MCF 10A (cell line): Measurements from ENCODE around the gene PTAFR. TPM values are rescaled to one million over a fixed set of nuclear protein-coding genes. Genes with fewer than 3 reads are reported as not detected.
A peak's percentile ranks its signal among the peaks of the same experiment; 100 is the strongest.

Experiments used
- BruUV-seq: library from RNA; stranded (reverse); fragments of 400-500 nt; replicated peaks from 2 replicates; lab custom pipeline; 2021; lab: Mats Ljungman, UMichigan
- CTCF ChIA-PET: fragments of 300-600 bp; sonication (Branson Sonifier 250); formaldehyde crosslinking; extraction: SDS; loops from one replicate; lab custom pipeline; 2021; ENCODE audit warnings: antibody characterized with exemption, inconsistent platforms; lab: Yijun Ruan, JAX
- POLR2A ChIA-PET: fragments of 300-600, 350-650 bp; sonication (Branson Sonifier 250); formaldehyde crosslinking; extraction: SDS; loops from one replicate; lab custom pipeline; 2020; ENCODE audit warnings: antibody characterized with exemption, inconsistent platforms; lab: Yijun Ruan, JAX
- DNase-seq: peaks from one replicate; pipeline ENCODE4 v3.0.0-alpha.2; 2018; ENCODE audit not compliant: unreplicated experiment
- H3K27ac Mint-ChIP-seq: one replicate; pipeline ENCODE4 v1.8.0; 2022; ENCODE audit warnings: mild to moderate bottlenecking, low read depth, mixed read lengths; ENCODE audit not compliant: unreplicated experiment
- H3K27me3 Mint-ChIP-seq: one replicate; pipeline ENCODE4 v1.8.0; 2022; ENCODE audit warnings: mixed read lengths; ENCODE audit not compliant: insufficient read depth, unreplicated experiment
- H3K36me3 Mint-ChIP-seq: one replicate; pipeline ENCODE4 v1.8.0; 2022; ENCODE audit warnings: mild to moderate bottlenecking, moderate library complexity, mixed read lengths; ENCODE audit not compliant: insufficient read depth, unreplicated experiment
- H3K4me1 Mint-ChIP-seq: one replicate; pipeline ENCODE4 v1.8.0; 2022; ENCODE audit warnings: mixed read lengths; ENCODE audit not compliant: insufficient read depth, unreplicated experiment
- H3K4me3 Mint-ChIP-seq: one replicate; pipeline ENCODE4 v1.8.0; 2022; ENCODE audit warnings: mild to moderate bottlenecking, moderate library complexity, mixed read lengths; ENCODE audit not compliant: unreplicated experiment
- H3K9me3 Mint-ChIP-seq: one replicate; pipeline ENCODE4 v1.8.0; 2022; ENCODE audit warnings: mixed read lengths; ENCODE audit not compliant: unreplicated experiment
- intact Hi-C: fragments of 100-400 bp; cut with micrococcal nuclease; formaldehyde crosslinking; loops from 2 replicates; pipeline ENCODE4 v1.14.1; 2022
- total RNA-seq: library from RNA; stranded (reverse); gene quantifications from 2 replicates; pipeline ENCODE4 v1.2.3, GENCODE V29; 2022
- TF ChIP-seq, protein P1 (sequence below): fragments of 200-600 bp; IDR thresholded peaks from one replicate; pipeline ENCODE4 v1.8.0; 2022; ENCODE audit warnings: antibody characterized with exemption, mild to moderate bottlenecking; ENCODE audit not compliant: unreplicated experiment

The PTAFR gene
- total RNA-seq, 1 experiment from 2014 or later = 1.6 TPM

DNA sequence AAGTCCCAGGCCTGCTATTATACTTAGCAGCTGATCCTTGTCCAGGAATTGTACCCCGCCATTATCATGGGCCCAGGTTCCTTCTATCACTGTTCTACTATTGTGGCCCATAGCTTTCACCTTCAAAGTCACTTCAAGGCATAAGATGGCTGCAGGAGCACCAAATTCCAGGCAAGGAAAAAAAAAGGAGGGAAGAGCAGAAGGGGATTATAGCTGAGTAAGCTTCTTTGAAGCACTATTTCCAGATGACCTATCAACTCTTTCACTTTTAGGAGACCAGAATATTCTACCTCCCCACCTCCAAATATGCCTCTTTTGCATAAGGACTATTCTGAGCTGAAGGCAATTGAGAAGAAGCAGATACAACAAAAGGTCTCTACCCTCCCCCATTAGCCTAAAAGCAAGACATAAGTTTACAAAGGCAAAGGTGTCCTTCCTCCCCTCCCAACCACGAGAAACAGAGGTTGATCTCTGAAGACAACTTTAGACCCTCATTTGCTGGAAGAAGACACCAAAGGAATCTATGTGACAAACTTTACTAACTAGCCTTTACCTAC is 41.8 kb downstream of the PTAFR start:
- POLR2A ChIA-PET = interaction anchor here (0.8 to 2.1 kb wide), 4 partner anchors 14 to 754 kb away, joined by 3 to 8 read pairs (median 3); partner anchors contain the start of gene EYA3
- CTCF ChIA-PET = interaction anchor here (1.0 to 1.2 kb wide), 3 partner anchors 15 to 74 kb away, joined by 3 to 5 read pairs (median 5); no protein-coding TSS in a partner anchor
- intact Hi-C loops = loop anchor here (1.0 kb wide), 1 partner anchor 22 kb away; no protein-coding TSS in a partner anchor
- Mint-ChIP-seq H3K9me3 (no peaks in the 10 kb centered on the region), H3K36me3 (no peaks in the 10 kb centered on the region), H3K27me3 (no peaks in the 10 kb centered on the region), H3K4me3 (no peak overlapping the region), H3K4me1 (peaks cover 18% of the 10 kb centered on the region), H3K27ac (no peak overlapping the region)
- DNase-seq = no peak
- TF ChIP-seq, protein P1, sequence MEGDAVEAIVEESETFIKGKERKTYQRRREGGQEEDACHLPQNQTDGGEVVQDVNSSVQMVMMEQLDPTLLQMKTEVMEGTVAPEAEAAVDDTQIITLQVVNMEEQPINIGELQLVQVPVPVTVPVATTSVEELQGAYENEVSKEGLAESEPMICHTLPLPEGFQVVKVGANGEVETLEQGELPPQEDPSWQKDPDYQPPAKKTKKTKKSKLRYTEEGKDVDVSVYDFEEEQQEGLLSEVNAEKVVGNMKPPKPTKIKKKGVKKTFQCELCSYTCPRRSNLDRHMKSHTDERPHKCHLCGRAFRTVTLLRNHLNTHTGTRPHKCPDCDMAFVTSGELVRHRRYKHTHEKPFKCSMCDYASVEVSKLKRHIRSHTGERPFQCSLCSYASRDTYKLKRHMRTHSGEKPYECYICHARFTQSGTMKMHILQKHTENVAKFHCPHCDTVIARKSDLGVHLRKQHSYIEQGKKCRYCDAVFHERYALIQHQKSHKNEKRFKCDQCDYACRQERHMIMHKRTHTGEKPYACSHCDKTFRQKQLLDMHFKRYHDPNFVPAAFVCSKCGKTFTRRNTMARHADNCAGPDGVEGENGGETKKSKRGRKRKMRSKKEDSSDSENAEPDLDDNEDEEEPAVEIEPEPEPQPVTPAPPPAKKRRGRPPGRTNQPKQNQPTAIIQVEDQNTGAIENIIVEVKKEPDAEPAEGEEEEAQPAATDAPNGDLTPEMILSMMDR = no peak
- BruUV-seq = no TSS peak

DNA sequence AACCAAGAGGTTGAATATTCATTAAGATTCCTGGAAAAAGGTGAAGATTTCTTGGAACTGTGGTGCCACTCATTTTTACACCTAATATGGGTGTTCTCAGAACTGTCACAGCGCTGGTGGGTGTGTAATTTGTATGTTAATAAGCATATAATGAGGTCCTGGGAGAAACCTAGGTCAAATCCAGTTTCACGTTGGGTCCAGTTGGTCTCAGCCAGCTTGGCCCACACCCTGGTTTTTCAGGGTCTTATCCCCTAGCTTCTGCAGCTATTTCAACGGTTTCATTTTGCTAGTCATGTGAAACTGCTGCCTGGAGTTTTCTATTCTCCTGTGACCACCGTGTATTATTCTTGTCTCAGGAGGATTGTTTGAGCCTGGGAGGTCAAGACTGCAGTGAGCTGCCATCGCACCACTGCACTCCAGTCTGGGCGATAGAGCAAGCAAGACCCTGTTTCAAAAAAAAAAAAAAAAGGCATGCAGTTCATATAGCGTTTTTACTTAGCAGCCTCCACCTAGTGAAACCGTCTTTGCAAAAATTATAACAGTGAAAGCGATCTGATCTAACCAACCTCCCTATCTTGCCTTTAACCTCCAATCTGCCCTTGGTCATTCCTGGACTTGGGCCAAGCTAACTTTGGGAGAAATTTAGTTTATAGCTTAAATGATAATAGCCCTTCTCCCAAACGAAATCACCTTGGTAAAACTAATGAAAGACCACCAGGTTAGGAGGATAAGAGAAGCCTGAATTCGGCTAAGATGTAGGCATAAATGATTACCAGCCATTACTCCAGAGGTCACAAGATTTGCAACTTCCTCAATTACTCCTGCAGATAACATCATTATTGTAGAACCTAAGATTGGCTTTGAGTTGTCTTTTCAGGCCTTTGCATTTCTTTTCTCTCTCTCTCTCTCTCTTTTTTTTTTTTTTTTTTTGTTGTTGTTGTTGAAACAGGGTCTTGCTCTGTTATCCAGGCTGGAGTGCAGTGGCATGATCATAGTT is 44.0 kb downstream of the PTAFR start:
- no peaks in the 10 kb centered on the region for H3K27me3 Mint-ChIP-seq
- no peaks in the 10 kb centered on the region for H3K36me3 Mint-ChIP-seq
- H3K9me3 Mint-ChIP-seq = no peaks in the 10 kb centered on the region
- BruUV-seq = no TSS peak
- no peak overlapping the region for H3K27ac Mint-ChIP-seq
- intact Hi-C loops = no loop called here
- peaks cover 16% of the 10 kb centered on the region for H3K4me1 Mint-ChIP-seq
- DNase-seq = no peak
- ChIA-PET CTCF (interaction anchor here (0.6 kb wide), 1 partner anchor 963 kb away, joined by 5 read pairs; no protein-coding TSS in a partner anchor), POLR2A (no interaction called here)
- no peak overlapping the region for H3K4me3 Mint-ChIP-seq
- TF ChIP-seq, protein P1 = no peak

DNA sequence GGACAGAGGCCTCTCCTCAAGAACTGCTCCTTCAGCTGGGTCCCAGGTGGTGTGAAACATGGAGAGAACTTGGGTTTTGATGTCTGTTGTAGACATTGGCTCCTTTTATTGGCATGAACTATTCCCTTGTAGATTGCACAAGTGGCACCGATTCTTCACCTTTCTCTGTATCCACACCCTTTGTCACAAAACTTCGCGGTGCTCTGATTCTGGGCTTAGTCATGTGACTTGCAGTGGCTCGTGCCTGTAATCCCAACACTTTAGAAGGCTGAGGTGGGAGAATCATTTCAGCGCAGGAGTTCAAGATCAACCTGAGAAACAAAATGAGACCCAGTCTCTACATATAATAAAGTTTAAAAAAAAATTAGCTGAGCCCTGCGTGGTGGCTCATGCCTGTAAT is 45.6 kb downstream of the PTAFR start:
- Mint-ChIP-seq H3K27ac (no peak overlapping the region), H3K36me3 (no peaks in the 10 kb centered on the region), H3K27me3 (no peaks in the 10 kb centered on the region), H3K4me3 (no peak overlapping the region), H3K4me1 (peaks cover 13% of the 10 kb centered on the region), H3K9me3 (no peaks in the 10 kb centered on the region)
- CTCF ChIA-PET = no interaction called here
- BruUV-seq = no TSS peak
- POLR2A ChIA-PET = interaction anchor here (0.6 kb wide), 1 partner anchor 431 kb away, joined by 4 read pairs; no protein-coding TSS in a partner anchor
- no peak for DNase-seq
- TF ChIP-seq, protein P1 = no peak
- intact Hi-C loops = no loop called here

DNA sequence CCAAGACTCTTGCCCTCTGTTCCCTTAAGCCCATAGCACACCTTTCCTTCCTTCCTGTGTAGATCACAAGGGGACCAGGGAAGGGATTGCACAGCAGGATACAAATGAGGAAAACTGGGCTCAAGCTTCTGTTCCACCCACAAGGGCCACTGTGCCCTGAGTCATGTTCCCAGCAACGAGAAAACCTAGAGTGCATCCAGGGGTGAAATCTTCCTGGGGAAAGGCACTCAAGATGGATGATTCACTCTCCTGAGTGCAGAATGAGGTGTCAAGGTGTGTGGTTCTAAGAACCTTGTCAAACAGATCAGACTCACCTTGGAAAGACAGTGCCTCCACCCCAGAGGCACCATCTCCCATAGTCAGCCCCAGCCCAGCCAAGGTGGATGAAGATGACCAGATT is 47.3 kb downstream of the PTAFR start:
- TF ChIP-seq, protein P1 = no peak
- DNase-seq = peak; percentile 94
- ChIA-PET POLR2A (interaction anchor here (0.6 to 0.7 kb wide), 2 partner anchors 26 to 28 kb away, joined by 3 read pairs; no protein-coding TSS in a partner anchor), CTCF (interaction anchor here (0.6 kb wide), 1 partner anchor 112 kb away, joined by 3 read pairs; no protein-coding TSS in a partner anchor)
- intact Hi-C loops = loop anchor here (2.0 kb wide), 1 partner anchor 36 kb away; no protein-coding TSS in a partner anchor
- Mint-ChIP-seq H3K27ac (no peak overlapping the region), H3K36me3 (no peaks in the 10 kb centered on the region), H3K27me3 (no peaks in the 10 kb centered on the region), H3K4me3 (no peak overlapping the region), H3K4me1 (peaks cover 7% of the 10 kb centered on the region), H3K9me3 (no peaks in the 10 kb centered on the region)
- no TSS peak for BruUV-seq
